Muscle layer of colon (tissue), 2 donors: ENCODE results near the gene C2orf78.
"Not testable (repeated sequence)": the region's sequence is repeated elsewhere in the genome, so short reads cannot be mapped to it uniquely, and the experiment has no call there.

ENCODE experiments used
- H3K27ac ChIP-seq: one replicate; pipeline ENCODE4 v1.7.0; 2013; ENCODE audit warnings: low read depth, mild to moderate bottlenecking, low read length, moderate library complexity
- H3K27me3 ChIP-seq, 2 donors: one replicate each; pipeline ENCODE4 v1.7.0; 2013; ENCODE audit warnings: low read length in 2 of 2, mild to moderate bottlenecking in 2 of 2; ENCODE audit not compliant: insufficient read depth in 2 of 2, control insufficient read depth in 1 of 2
- H3K36me3 ChIP-seq: one replicate; pipeline ENCODE4 v1.7.0; 2013; ENCODE audit warnings: mild to moderate bottlenecking, low read length; ENCODE audit not compliant: insufficient read depth
- H3K4me1 ChIP-seq: one replicate; pipeline ENCODE4 v1.7.0; 2013; ENCODE audit warnings: mild to moderate bottlenecking, low read length; ENCODE audit not compliant: insufficient read depth
- H3K4me3 ChIP-seq, 2 donors: one replicate each; pipeline ENCODE4 v1.7.0; 2013; ENCODE audit warnings: low read length in 2 of 2, low read depth in 1 of 2, mild to moderate bottlenecking in 1 of 2, moderate library complexity in 1 of 2
- H3K9ac ChIP-seq: one replicate; pipeline ENCODE4 v1.7.0; 2013; ENCODE audit warnings: low read length
- H3K9me3 ChIP-seq: one replicate; pipeline ENCODE4 v1.7.0; 2013; ENCODE audit warnings: mild to moderate bottlenecking, low read length
- donor health status: abdominal sarcoma.
- donor health status: Adenocarcinoma of cecum.

The C2orf78 gene

GRCh38 chr2:73780237-73780582 lies 3.8 kb upstream of the C2orf78 start:
- Histone ChIP-seq H3K27me3 (no peaks in the 10 kb centered on the region), H3K9ac (peak overlapping the region; percentile 93), H3K4me3 (peak overlapping the region; percentile 83 to 91), H3K36me3 (peaks cover 10% of the 10 kb centered on the region), H3K27ac (no peak overlapping the region), H3K4me1 (peaks cover 9% of the 10 kb centered on the region), H3K9me3 (no peaks in the 10 kb centered on the region)

DNA sequence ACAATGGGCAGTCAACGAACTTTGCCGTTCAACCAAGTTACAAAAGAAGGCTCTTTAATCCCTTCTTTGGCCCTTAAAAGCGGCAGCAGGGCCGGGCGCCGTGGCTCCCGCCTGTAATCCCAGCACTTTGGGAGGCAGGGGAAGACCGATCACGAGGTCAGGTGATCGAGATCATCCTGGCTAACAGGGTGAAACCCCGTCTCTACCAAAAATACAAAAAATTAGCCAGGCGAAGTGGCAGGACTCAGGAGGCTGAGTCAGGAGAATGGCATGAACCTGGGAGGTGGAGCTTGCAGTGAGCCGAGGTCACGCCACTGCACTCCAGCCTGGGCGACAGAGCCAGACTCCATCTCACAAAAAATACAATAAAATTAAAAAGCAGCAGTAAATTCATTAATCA lies 581 bp upstream of the C2orf78 start:
- H3K4me3 ChIP-seq, H3K9me3 ChIP-seq, H3K27me3 ChIP-seq, H3K27ac ChIP-seq, H3K4me1 ChIP-seq, H3K9ac ChIP-seq, H3K36me3 ChIP-seq: not testable (repeated sequence)

GRCh38 chr2:73811878-73812277 lies 27.9 kb downstream of the C2orf78 start:
- no peak overlapping the region for H3K4me3 ChIP-seq
- H3K4me1 ChIP-seq = no peaks in the 10 kb centered on the region
- H3K9me3 ChIP-seq = no peaks in the 10 kb centered on the region
- H3K27ac ChIP-seq = no peak overlapping the region
- H3K36me3 ChIP-seq = no peaks in the 10 kb centered on the region
- no peak overlapping the region for H3K9ac ChIP-seq
- H3K27me3 ChIP-seq = no peaks in the 10 kb centered on the region

DNA sequence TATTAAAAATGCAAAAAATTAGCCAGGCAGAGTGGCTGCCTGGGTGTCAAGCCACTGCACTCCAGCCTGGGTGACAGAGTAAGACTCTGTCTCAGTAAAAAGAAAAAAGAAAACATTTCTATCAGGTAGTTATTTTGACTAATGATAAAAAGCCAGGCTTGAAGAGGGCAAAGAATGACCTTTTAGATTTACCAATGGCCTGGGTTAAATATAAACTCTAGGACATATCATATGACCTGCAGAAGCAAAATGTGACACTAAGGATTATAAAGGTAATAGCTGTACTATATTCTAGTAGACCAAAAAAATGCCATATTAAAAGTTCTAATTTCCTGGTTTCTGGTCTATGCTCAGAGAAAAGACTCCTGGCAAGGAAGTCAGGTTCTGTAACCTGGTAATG lies 28.7 kb downstream of the C2orf78 start:
- H3K9ac ChIP-seq = no peak overlapping the region
- H3K4me3 ChIP-seq = no peak overlapping the region
- no peaks in the 10 kb centered on the region for H3K27me3 ChIP-seq
- H3K4me1 ChIP-seq = no peaks in the 10 kb centered on the region
- no peaks in the 10 kb centered on the region for H3K9me3 ChIP-seq
- H3K27ac ChIP-seq = no peak overlapping the region
- H3K36me3 ChIP-seq = no peaks in the 10 kb centered on the region

GRCh38 chr2:73818296-73818695 lies 34.3 kb downstream of the C2orf78 start:
- Histone ChIP-seq H3K9ac (no peak overlapping the region), H3K27me3 (no peaks in the 10 kb centered on the region)

DNA sequence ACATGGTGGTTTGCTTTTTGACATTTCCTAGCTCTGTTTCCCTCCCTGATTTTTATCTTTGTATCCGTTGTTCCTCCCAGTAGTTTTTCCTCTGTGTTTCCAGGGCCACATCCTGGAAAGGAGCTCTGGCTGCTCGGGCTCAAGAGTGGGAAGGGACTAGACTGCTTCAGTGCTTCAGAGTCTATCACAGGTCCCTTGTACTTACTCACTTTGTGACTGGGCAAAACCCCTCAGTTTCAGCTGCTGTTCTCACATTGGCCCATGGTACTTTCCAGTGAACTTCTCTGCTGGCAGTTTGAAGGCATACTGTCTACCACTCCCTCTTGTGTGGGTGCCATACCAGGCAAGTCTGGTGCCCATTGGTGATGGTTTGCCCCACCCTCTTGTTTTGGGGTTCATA lies 37.2 kb downstream of the C2orf78 start:
- H3K27me3 ChIP-seq = no peaks in the 10 kb centered on the region
- no peak overlapping the region for H3K4me3 ChIP-seq
- H3K36me3 ChIP-seq = no peaks in the 10 kb centered on the region
- H3K9me3 ChIP-seq = no peaks in the 10 kb centered on the region
- H3K4me1 ChIP-seq = peaks cover 5% of the 10 kb centered on the region
- no peak overlapping the region for H3K27ac ChIP-seq
- H3K9ac ChIP-seq = no peak overlapping the region

More at GRCh38 chr2:73818296-73818695, 34.3 kb downstream of the C2orf78 start:
- H3K27ac ChIP-seq = no peak overlapping the region
- no peaks in the 10 kb centered on the region for H3K4me1 ChIP-seq
- no peak overlapping the region for H3K4me3 ChIP-seq
- H3K9me3 ChIP-seq = no peaks in the 10 kb centered on the region
- no peaks in the 10 kb centered on the region for H3K36me3 ChIP-seq

- Histone ChIP-seq H3K9me3 (no peaks in the 10 kb centered on the region), H3K36me3 (no peaks in the 10 kb centered on the region), H3K27me3 (no peaks in the 10 kb centered on the region), H3K9ac (no peak overlapping the region), H3K4me1 (peaks cover 5% of the 10 kb centered on the region), H3K4me3 (no peak overlapping the region), H3K27ac (no peak overlapping the region)
Observed at GRCh38 chr2:73821669-73822068, 37.7 kb downstream of the C2orf78 start.

DNA sequence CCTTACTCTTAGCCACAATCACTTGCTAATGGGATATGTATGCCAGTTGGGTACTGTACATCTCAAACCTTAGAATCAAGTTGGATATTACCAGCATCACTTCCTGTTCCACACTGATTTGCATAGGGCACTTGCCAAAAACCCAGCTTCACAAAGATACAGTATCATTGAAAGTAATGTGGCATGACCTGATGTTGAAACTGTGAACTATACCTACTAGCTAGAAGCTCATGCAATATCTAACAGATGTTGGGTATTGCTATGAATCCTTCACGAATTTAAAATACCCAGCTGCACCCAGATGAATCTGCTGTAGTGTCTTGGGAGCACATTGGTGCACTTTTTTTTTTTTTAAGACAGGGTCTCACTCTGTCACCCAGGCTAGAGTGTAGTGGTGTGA lies 38.3 kb downstream of the C2orf78 start:
- H3K27ac ChIP-seq = no peak overlapping the region

GRCh38 chr2:73822991-73823390 lies 39.0 kb downstream of the C2orf78 start:
- H3K27me3 ChIP-seq = no peaks in the 10 kb centered on the region
- H3K9ac ChIP-seq = no peak overlapping the region
- H3K4me3 ChIP-seq = no peak overlapping the region
- H3K27ac ChIP-seq = no peak overlapping the region
- H3K9me3 ChIP-seq = no peaks in the 10 kb centered on the region
- peaks cover 13% of the 10 kb centered on the region for H3K4me1 ChIP-seq
- H3K36me3 ChIP-seq = no peaks in the 10 kb centered on the region

More for the DNA sequence above, 38.3 kb downstream of the C2orf78 start:
- Histone ChIP-seq H3K27me3 (no peaks in the 10 kb centered on the region), H3K36me3 (no peaks in the 10 kb centered on the region), H3K9ac (no peak overlapping the region), H3K4me3 (no peak overlapping the region), H3K4me1 (peaks cover 6% of the 10 kb centered on the region), H3K9me3 (no peaks in the 10 kb centered on the region)

DNA sequence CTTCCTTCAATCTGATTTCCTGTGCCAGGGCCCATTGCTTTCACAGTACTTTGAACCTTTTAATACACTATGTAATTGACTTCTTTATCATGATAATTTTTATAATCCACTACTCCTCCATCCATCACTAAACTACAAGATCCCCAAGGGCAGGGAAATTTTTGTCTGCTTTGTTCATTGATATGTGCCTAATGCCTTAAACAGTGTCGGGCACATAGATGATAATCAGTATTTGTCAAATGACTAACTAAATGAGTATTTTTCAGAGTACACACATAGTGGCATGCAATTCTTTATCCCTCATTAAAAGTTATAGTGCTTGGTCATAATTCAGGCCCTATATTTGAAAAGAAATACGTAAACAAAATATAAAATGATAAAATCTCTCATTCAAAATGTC lies 39.4 kb downstream of the C2orf78 start:
- H3K9ac ChIP-seq = no peak overlapping the region

GRCh38 chr2:73823916-73824523 lies 40.0 kb downstream of the C2orf78 start:
- Histone ChIP-seq H3K4me3 (no peak overlapping the region), H3K36me3 (no peaks in the 10 kb centered on the region), H3K9ac (no peak overlapping the region), H3K4me1 (peaks cover 18% of the 10 kb centered on the region), H3K27me3 (no peaks in the 10 kb centered on the region), H3K27ac (no peak overlapping the region), H3K9me3 (no peaks in the 10 kb centered on the region)

More for the DNA sequence above, 39.4 kb downstream of the C2orf78 start:
- Histone ChIP-seq H3K4me1 (peaks cover 17% of the 10 kb centered on the region), H3K9me3 (no peaks in the 10 kb centered on the region), H3K36me3 (no peaks in the 10 kb centered on the region), H3K27me3 (no peaks in the 10 kb centered on the region), H3K4me3 (no peak overlapping the region), H3K27ac (no peak overlapping the region)

GRCh38 chr2:73825408-73825807 lies 41.4 kb downstream of the C2orf78 start:
- H3K4me1 ChIP-seq = peaks cover 30% of the 10 kb centered on the region
- H3K27ac ChIP-seq = no peak overlapping the region
- no peaks in the 10 kb centered on the region for H3K9me3 ChIP-seq
- H3K27me3 ChIP-seq = no peaks in the 10 kb centered on the region
- H3K4me3 ChIP-seq = no peak overlapping the region
- no peak overlapping the region for H3K9ac ChIP-seq
- H3K36me3 ChIP-seq = no peaks in the 10 kb centered on the region
